Suppressor macrophage (primary cell): Measurements from ENCODE around the gene CIZ1.

ENCODE experiments used
- DNase-seq, 4 experiments: peaks; one replicate each; pipeline ENCODE4 v3.0.0-alpha.2; 2020 to 2022

Gene CIZ1

DNA sequence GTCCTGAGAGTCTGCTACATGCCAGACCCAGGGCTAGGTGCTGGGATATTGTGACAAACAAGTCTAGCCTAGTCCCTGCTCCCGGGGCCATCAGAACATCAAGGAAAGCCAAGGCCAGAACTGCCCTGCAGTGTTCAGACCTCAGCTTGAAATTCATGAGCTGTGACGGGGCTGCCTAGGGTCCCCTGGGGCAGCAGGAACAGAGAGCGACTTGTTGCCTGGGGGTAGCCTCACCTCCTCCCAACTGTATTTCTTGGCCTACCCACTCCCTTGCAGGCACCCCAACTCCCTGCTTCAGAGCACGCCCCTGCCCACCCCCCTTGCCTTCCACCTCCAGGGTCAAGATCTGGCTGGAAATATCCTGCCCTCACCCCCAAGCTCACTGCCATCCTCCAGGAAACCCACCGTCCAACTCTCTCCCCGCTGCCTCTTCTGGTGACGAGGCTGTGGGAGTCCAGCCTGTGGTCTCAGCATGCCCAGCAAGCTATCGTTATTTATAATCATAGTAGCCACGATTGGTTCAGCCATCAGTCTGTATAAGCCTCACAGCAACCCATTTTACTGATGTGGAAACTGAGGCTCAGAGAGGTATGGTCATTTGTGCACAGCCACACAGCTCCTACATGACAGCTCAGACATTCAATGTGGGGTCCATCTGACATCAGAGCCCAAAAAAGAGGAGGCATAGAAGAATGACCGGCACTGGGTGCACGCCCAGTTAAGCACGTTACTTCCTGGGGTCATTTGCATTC lies 22.6 kb upstream of the CIZ1 start:
- DNase-seq, result no peak

GRCh38 chr9:128211981-128212281 lies 20.6 kb upstream of the CIZ1 start:
- no peak for DNase-seq

- no peak for DNase-seq
These were observed 20.0 kb upstream of the CIZ1 start for GRCh38 chr9:128211186-128211980.

DNA sequence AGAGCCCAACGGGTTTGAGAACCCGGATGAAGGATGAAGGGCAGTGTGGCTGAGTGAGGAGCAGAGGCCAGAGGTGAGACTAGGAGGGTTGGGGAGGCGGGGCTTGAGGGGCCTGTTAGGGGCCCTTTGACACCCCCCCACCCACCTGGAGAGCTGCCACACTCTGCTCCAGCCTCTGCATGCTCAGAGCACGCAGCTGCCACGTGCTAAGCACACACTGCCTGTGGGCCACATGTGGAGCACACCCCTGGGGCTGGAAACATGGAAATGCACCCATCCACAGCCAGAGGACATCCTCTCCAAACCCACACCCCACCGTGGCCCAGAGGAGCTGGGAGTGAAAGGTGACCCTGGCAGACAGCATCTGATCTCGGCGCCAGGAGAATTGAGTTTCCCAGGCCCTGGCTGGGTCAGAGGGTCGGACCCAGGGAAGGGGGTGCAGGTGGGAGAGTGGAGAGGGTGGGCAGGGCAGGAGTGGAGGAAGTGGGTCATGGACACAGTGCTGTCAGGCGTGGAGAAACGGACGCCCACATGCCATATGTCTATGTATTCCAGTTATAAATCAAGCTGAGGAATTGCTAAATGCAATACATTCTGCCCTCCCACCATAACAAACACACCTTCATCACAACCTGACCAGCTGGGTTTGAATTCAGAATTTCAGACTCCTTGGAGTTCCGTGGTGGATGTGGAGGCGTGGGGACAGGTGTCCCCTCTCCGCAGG lies 17.7 kb upstream of the CIZ1 start:
- DNase-seq, result no peak

DNA sequence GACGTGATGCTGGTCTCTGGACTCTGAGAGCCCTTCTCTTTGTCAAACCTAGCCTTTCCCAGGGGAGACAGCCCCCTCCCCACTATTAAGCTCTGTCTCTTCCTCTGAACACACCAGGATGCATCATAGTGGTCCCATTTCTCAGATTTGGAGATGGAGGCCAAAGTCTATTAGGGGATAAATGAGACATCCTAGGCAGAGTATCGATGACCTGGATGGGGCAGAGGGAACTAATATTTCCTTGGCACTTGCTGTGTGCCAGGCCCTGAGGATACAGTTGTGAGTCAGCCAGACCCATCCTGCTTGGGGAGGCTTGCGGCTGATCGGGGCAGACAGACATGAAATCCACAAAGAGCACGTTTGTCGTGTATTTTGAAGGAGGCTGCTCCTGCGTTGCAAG lies 17.0 kb upstream of the CIZ1 start:
- no peak for DNase-seq

GRCh38 chr9:128206916-128207910 lies 15.8 kb upstream of the CIZ1 start:
- DNase-seq, result peak; percentile 20 to 57 (median 50)

- no peak for DNase-seq
These were observed 15.1 kb upstream of the CIZ1 start for GRCh38 chr9:128206484-128206883.

- DNase-seq, result no peak
These were observed 14.0 kb upstream of the CIZ1 start for GRCh38 chr9:128205296-128205944.

DNA sequence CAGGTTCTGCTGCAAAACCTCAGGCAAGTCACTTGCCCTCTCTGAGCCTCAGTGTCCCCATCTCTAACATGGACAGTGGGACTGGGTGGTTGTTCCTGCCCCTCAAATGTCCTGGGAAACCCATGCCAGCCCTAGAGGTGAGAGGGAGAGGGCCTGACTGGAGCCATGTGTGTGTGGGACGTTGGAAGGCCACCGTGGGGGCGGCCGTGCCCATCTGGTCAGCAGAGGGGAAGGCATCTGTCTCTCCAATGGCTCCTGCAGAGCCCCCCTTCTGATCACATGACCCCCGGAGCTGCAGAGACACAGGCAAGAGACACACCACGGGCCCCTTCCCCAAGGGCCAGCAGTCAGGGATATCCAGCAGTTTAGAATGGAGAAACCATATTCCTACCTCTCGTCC lies 13.5 kb upstream of the CIZ1 start:
- DNase-seq, result no peak

- peak in 3 of 4 experiments; percentile 46 to 52 (median 49) for DNase-seq
These were observed 12.6 kb upstream of the CIZ1 start for GRCh38 chr9:128203707-128204551.

DNA sequence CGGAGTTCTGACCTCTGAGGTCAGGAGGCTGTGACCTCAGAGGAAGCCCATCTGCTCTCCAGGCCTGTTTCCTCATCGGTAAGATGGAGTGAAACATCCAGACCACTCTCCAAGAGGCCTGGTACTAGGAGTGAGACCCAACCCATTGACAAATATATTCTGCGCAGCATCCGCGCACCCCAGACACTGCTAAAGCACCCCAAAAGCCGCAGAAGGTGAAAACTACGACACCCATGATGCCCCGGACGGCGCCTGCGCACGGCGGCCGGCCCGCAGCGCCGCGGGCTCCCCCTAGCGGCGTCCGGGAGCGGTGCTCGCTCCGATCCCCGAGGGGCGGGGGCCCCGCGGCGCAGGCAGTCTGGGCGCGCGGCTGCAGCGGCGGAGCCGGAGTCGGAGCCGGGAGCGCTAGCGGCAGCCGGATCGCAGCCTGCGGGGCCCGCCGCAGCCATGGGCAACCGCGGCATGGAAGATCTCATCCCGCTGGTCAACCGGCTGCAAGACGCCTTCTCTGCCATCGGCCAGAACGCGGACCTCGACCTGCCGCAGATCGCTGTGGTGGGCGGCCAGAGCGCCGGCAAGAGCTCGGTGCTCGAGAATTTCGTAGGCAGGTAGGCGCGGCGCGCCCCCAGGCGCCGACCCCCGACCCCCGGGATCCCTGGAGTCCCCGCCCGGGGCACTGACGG lies 11.8 kb upstream of the CIZ1 start, which contains the start of gene DNM1:
Gene DNM1, plus strand, starts transcription at position 356 of the 683 bp plus-strand sequence. Its CDS starts 92 bp downstream, at position 448.
- peak; percentile 75 to 91 (median 86) for DNase-seq

GRCh38 chr9:128202648-128203023 lies 11.3 kb upstream of the CIZ1 start:
- no peak for DNase-seq

DNA sequence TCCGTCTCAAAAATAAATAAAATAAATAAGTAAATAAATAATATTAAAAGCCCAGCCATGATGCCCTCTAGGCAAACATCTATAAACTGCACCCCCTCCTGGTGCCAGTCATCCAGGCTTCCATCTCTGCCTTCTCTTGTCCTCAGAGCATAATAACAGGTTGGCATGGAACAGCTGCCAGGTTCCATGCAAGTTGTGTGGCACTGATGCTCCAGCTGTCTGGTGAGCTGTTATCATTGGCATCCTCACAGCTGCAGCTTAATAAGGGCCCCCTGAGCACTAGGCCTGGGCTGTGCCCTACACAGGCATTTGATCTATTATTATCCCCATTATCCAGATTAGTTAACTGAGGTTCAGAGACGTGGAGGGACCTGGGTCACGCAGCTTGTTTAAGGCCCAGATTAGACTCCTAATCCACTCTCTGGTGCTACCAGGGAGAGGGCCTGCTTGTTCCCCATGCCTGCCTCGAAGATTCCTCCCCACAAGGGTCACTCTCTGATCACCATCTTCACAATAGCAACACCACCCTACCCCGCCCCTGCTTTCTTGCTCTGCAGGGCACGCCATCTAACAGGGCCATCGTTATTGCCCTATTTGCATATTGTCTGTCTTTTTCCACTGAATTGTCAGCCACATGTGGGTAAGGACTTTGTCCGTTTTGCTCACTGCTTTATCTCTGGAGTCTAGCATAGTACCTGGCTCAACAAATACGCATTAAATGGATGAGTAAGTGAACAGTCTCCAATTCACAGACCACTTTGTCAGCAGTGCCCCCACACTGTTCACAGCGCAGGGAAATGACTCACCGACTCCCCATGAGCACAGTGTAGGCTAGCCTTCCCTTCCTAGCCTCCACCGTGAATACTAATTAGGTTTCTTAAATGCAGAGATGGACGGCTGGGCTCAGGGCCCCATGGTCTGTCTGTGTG lies 10.3 kb upstream of the CIZ1 start:
- DNase-seq, result no peak

DNA sequence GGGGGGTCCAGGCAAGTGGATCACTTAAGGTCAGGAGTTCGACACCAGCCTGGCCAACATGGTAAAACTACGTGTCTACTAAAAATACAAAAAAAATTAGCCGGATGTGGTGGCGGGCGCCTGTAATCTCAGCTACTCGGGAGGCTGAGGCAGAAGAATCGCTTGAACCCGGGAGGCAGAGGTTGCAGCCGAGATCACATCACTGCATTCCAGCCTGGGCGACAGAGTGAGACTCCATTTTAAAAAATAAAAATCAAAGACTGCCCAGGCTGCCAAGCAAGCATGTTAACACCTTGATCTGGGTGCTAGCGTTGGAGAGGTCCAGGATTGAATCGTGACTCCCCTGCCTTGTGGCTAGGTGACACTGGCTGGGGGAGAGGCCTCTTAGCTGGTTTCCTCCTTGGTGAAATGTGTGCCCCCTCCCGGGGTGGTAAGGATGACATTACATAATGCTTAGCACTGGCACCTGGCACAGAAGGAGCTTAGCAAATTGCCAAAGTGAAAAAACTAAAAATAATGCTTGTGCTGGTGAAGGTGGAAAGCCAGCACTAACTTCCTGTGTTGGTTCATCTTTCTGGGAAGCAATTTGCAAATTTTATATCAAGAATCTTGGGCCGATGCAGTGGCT lies 2.2 kb upstream of the CIZ1 start:
- no peak for DNase-seq

GRCh38 chr9:128192601-128193371 lies 1.4 kb upstream of the CIZ1 start:
- peak; percentile 91 to 95 (median 92) for DNase-seq

DNA sequence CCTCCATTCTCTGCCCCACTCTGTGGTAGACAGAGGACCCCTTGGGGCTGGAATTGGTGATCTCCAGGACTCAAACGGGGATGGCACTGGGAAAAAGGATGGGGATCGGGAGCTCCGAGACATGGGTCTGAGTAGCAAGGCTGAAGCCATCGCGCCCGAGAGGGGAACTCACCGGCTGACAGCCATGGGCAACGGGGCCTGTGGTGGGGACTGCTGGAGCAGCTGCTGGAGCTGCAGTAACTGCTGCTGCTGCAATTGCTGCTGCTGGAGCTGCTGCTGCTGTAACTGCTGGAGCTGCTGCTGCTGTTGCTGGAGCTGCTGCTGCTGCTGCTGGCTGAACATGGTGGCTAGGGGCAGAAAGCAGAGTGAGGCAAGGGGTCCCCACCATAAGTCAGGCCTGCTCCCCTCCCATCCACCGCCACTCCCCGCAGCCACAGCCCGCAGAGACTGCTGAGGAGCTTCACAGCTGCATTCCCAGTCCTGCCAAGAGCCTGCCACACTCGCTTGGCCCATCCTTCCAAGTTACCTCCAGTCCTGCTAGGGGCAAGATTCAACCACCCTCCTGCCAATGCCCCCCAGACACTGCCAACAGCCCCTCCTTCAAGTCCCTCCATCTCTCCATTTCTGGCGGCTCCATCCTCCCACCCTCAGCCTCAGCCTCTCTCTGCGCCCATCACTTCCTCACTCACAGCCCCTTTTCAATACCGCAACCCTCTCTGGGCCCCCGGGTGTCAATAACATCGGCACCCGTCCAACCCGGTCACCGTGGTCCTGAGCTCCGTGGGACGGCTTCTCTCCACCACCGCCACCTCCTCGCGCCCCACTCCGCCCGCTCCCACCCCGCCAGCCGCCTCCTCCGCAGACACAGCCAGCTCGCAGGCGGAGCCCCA lies 611 bp downstream of the CIZ1 start:
- DNase-seq, result peak in 1 of 4 experiments; percentile 4
